Testis (tissue), 3 donors: ENCODE results near the gene PCK1. TPM values are rescaled to one million over a fixed set of nuclear protein-coding genes. Genes with fewer than 3 reads are reported as not detected.

Source experiments
- DNase-seq: peaks from one replicate; pipeline ENCODE4 v3.0.0-alpha.2; 2019
- H3K27ac ChIP-seq, 2 donors: fragments of 200-600 bp; sonication (generic); one replicate each; pipeline ENCODE4 v1.5.1; 2019
- H3K27me3 ChIP-seq: fragments of 200-600 bp; sonication (generic); one replicate; pipeline ENCODE4 v1.5.1; 2019
- H3K36me3 ChIP-seq: fragments of 200-600 bp; sonication (generic); one replicate; pipeline ENCODE4 v1.5.1; 2017; ENCODE audit warnings: low read depth; ENCODE audit errors: missing control alignments
- H3K4me1 ChIP-seq: fragments of 200-600 bp; sonication (generic); one replicate; pipeline ENCODE4 v1.5.1; 2019
- H3K4me3 ChIP-seq, 2 donors: fragments of 200-600 bp; sonication (generic); one replicate each; pipeline ENCODE4 v1.5.1; 2017 to 2019
- H3K9me3 ChIP-seq: fragments of 200-600 bp; sonication (generic); one replicate; pipeline ENCODE4 v1.5.1; 2017
- POLR2A ChIP-seq: fragments of 450-650 bp; IDR thresholded peaks from one replicate; pipeline ENCODE4 v1.6.1; 2017; ENCODE audit warnings: antibody characterized with exemption, mild to moderate bottlenecking, moderate library complexity
- whole genome bisulfite sequencing, 2 donors: methylation state at CpG; one replicate each; pipeline ENCODE4 v1.1.5; 2018; 5-methylcytosine and 5-hydroxymethylcytosine counted together
- intact Hi-C: fragments of 100-400 bp; cut with DNase I; formaldehyde crosslinking; loops from one replicate; pipeline ENCODE4 v1.15.1; 2023; ENCODE audit warnings: low total_unique reads
- polyA plus RNA-seq: library from polyadenylated mRNA; stranded (reverse); fragments of 350-450 nt; fragmentation: Illumina TruSeq; extraction: RNeasy Lipid Tissue Mini Kit (QIAGEN cat#74804); gene quantifications from one replicate; pipeline ENCODE4 v1.2.3, GENCODE V29; 2014; ENCODE audit warnings: low read depth, low replicate concordance; ENCODE audit not compliant: insufficient read depth
- total RNA-seq, 2 donors: library from RNA; depleted of rRNA; stranded (reverse); fragments of >200 nt; gene quantifications; one replicate each; pipeline ENCODE4 v1.2.3, GENCODE V29; 2016
- TF ChIP-seq, protein P1 (sequence below), 3 experiments: fragments of 450-650 bp in 2 of 3; fragments of 200-600 bp in 1 of 3; sonication (generic) in 1 of 3; IDR thresholded peaks; one replicate each; pipeline ENCODE4 v1.5.1; 2016 to 2019; ENCODE audit warnings: antibody characterized with exemption in 3 of 3, mild to moderate bottlenecking in 2 of 3, moderate library complexity in 1 of 3

Gene PCK1
- total and polyA plus RNA-seq, 3 donors from 2014 or later = 0.19 to 3.1 (median 0.88) TPM

DNA sequence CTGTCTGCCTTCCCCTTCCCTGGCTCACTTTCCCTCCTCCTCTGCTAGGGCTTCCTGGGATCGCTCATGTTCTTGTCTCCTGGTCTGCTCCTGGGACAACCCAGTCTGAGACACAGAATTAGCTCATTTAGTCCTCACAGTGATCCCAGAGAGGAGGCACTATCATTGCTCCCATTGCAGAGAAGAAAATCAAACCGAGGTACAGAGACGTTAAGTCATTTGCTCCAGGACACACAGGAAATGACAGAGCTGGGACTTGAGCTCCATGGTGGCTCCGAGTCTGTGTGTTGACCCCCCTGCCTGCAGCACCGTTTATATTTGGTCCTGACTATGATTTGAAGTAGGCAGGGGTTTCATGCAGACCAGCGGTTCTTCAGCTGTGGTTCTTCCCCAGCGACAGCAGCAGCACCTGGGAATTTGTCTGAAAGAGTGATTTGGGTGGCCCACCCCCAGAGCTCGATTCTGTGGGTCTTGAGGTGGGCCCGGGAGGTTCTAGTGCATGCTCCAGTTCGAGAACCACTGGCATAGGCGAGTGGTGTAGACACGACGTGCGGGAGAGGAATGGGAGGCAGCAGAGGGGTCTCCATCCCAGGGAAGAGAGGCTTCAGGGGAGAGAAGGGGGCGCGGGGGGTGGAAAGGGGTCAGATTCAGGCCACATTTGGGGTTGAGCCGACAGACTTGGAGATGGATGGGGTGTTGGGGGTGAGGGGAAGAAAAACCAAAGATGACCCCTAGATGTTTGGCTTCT, 24.7 kb downstream of the PCK1 start:
- Histone ChIP-seq H3K9me3 (no peaks in the 10 kb centered on the region), H3K36me3 (no peaks in the 10 kb centered on the region), H3K27me3 (no peaks in the 10 kb centered on the region), H3K4me1 (no peaks in the 10 kb centered on the region), H3K27ac (no peak overlapping the region), H3K4me3 (no peak overlapping the region)
- TF ChIP-seq, protein P1, sequence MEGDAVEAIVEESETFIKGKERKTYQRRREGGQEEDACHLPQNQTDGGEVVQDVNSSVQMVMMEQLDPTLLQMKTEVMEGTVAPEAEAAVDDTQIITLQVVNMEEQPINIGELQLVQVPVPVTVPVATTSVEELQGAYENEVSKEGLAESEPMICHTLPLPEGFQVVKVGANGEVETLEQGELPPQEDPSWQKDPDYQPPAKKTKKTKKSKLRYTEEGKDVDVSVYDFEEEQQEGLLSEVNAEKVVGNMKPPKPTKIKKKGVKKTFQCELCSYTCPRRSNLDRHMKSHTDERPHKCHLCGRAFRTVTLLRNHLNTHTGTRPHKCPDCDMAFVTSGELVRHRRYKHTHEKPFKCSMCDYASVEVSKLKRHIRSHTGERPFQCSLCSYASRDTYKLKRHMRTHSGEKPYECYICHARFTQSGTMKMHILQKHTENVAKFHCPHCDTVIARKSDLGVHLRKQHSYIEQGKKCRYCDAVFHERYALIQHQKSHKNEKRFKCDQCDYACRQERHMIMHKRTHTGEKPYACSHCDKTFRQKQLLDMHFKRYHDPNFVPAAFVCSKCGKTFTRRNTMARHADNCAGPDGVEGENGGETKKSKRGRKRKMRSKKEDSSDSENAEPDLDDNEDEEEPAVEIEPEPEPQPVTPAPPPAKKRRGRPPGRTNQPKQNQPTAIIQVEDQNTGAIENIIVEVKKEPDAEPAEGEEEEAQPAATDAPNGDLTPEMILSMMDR (IDR thresholded peaks at IDR 0.05) = no peak
- no peak for TF ChIP-seq POLR2A
- intact Hi-C loops = no loop called here
- no peak for DNase-seq
- WGBS, 2 donors = 75 to 81% methylated on average over 15 to 17 of the region's 17 CpGs

DNA sequence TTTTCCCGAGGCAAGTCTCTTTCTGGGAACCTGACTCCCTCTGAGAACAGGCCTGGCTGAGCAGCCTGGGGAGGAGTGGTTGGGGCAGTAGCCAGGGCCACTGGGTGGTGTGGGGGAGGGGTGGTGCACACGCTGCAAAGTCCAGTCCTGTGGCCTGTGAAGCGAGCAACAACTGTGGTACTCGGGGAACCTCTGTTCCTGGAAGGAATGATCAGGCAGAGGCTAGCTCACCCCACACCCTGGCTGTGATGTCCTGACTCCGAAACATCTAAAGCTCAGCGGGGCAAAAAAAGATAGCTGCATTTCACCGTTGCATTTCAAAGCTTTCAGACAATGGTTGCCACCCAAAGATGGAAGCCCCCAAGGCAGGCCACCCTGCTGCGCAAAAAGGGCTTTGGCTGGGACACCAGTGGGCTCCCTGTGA, 25.5 kb downstream of the PCK1 start:
- Histone ChIP-seq H3K36me3 (no peaks in the 10 kb centered on the region), H3K27me3 (no peaks in the 10 kb centered on the region), H3K9me3 (no peaks in the 10 kb centered on the region), H3K4me1 (no peaks in the 10 kb centered on the region), H3K4me3 (no peak overlapping the region), H3K27ac (no peak overlapping the region)
- WGBS, 2 donors = 62 to 65% methylated on average over 8 of the region's 8 CpGs
- no peak for TF ChIP-seq POLR2A
- TF ChIP-seq, protein P1 (IDR thresholded peaks at IDR 0.05) = no peak
- intact Hi-C loops = no loop called here
- no peak for DNase-seq

GRCh38 chr20:57586943-57587277, 26.0 kb downstream of the PCK1 start:
- H3K4me3 ChIP-seq = no peak overlapping the region
- no peaks in the 10 kb centered on the region for H3K4me1 ChIP-seq
- H3K27me3 ChIP-seq = no peaks in the 10 kb centered on the region
- DNase-seq = no peak
- H3K9me3 ChIP-seq = no peaks in the 10 kb centered on the region
- intact Hi-C loops = no loop called here
- WGBS, 2 donors = 88 to 89% methylated on average over 10 of the region's 10 CpGs
- H3K36me3 ChIP-seq = no peaks in the 10 kb centered on the region
- TF ChIP-seq, protein P1 (IDR thresholded peaks at IDR 0.05) = no peak
- TF ChIP-seq POLR2A = no peak
- H3K27ac ChIP-seq = no peak overlapping the region

- TF ChIP-seq, protein P1 (IDR thresholded peaks at IDR 0.05) = no peak
- no peak for TF ChIP-seq POLR2A
- intact Hi-C loops = no loop called here
- Histone ChIP-seq H3K27me3 (no peaks in the 10 kb centered on the region), H3K9me3 (no peaks in the 10 kb centered on the region), H3K36me3 (no peaks in the 10 kb centered on the region), H3K4me1 (no peaks in the 10 kb centered on the region), H3K4me3 (no peak overlapping the region), H3K27ac (no peak overlapping the region)
- no peak for DNase-seq
- WGBS, 2 donors = 81 to 92% methylated on average over 4 of the region's 4 CpGs
Observed at GRCh38 chr20:57587278-57587988, 26.5 kb downstream of the PCK1 start.
